RWPE2 (cell line): ENCODE measurements around the gene ALKBH4.

ENCODE experiments used
- ATAC-seq: fragments of 200-7000 bp; cut with Tn5 transposase; 3 replicates; pipeline ENCODE4 v1.9.1; 2021; ENCODE audit warnings: low read depth
- DNase-seq: peaks from one replicate; pipeline ENCODE4 v3.0.0-alpha.2; 2020; ENCODE audit warnings: low spot score
- H3K27ac ChIP-seq: fragments of 450-650 bp; 2 replicates; pipeline ENCODE4 v1.5.1; 2017; ENCODE audit warnings: mild to moderate bottlenecking; ENCODE audit not compliant: poor library complexity, severe bottlenecking
- H3K27me3 ChIP-seq: fragments of 250-450 bp; sonication (Bioruptor Pico); 2 replicates; pipeline ENCODE4 v1.5.1; 2021; ENCODE audit warnings: mild to moderate bottlenecking, moderate library complexity; ENCODE audit not compliant: insufficient read depth, poor library complexity, severe bottlenecking
- H3K36me3 ChIP-seq: fragments of 250-450 bp; sonication (Bioruptor Pico); 2 replicates; pipeline ENCODE4 v1.5.1; 2020; ENCODE audit warnings: low read depth, mild to moderate bottlenecking, moderate library complexity
- H3K4me1 ChIP-seq: fragments of 250-450 bp; sonication (Bioruptor Pico); 2 replicates; pipeline ENCODE4 v1.5.1; 2021; ENCODE audit warnings: mild to moderate bottlenecking, moderate library complexity; ENCODE audit not compliant: insufficient read depth, poor library complexity, severe bottlenecking
- H3K4me3 ChIP-seq: fragments of 250-450 bp; sonication (Bioruptor Pico); 2 replicates; pipeline ENCODE4 v1.5.1; 2021; ENCODE audit warnings: mild to moderate bottlenecking, moderate library complexity; ENCODE audit not compliant: severe bottlenecking
- H3K9me3 ChIP-seq: fragments of 250-450 bp; sonication (Bioruptor Pico); 2 replicates; pipeline ENCODE4 v1.5.1; 2021; ENCODE audit warnings: mild to moderate bottlenecking, moderate library complexity; ENCODE audit not compliant: severe bottlenecking
- TF ChIP-seq, protein P1 (sequence below): fragments of 450-650 bp; IDR thresholded peaks from one replicate; pipeline ENCODE4 v1.5.1; 2017; ENCODE audit warnings: mild to moderate bottlenecking, moderate library complexity; ENCODE audit not compliant: poor library complexity, severe bottlenecking

The ALKBH4 gene

DNA sequence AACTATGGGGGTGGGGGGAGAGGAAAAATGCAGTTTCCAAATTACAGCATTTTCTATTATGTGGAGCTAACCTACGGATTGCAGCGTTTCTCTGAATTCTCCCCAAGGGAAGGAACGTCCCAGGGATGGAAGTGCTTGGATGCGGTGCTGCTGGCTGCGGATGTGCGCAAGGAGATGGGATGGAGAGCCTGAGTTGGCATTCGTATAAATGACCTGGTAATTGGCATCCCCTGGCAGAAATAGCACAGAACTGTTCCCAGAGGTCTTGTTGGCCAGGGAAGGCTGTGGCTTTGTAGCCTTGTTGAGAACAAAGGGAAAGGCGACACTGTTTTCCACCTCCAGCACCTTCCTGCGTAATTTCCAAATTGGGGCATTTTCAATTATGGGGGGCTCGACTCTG, 28.5 kb downstream of the ALKBH4 start:
- Histone ChIP-seq H3K27me3 (no peaks in the 10 kb centered on the region), H3K4me3 (no peak overlapping the region), H3K4me1 (peaks cover 11% of the 10 kb centered on the region), H3K9me3 (no peaks in the 10 kb centered on the region), H3K36me3 (peaks cover 3% of the 10 kb centered on the region; the same call in 1 of the 2 replicates), H3K27ac (no peak overlapping the region)
- TF ChIP-seq, protein P1, sequence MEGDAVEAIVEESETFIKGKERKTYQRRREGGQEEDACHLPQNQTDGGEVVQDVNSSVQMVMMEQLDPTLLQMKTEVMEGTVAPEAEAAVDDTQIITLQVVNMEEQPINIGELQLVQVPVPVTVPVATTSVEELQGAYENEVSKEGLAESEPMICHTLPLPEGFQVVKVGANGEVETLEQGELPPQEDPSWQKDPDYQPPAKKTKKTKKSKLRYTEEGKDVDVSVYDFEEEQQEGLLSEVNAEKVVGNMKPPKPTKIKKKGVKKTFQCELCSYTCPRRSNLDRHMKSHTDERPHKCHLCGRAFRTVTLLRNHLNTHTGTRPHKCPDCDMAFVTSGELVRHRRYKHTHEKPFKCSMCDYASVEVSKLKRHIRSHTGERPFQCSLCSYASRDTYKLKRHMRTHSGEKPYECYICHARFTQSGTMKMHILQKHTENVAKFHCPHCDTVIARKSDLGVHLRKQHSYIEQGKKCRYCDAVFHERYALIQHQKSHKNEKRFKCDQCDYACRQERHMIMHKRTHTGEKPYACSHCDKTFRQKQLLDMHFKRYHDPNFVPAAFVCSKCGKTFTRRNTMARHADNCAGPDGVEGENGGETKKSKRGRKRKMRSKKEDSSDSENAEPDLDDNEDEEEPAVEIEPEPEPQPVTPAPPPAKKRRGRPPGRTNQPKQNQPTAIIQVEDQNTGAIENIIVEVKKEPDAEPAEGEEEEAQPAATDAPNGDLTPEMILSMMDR, result no peak
- DNase-seq (no peak), ATAC-seq (no peak)

DNA sequence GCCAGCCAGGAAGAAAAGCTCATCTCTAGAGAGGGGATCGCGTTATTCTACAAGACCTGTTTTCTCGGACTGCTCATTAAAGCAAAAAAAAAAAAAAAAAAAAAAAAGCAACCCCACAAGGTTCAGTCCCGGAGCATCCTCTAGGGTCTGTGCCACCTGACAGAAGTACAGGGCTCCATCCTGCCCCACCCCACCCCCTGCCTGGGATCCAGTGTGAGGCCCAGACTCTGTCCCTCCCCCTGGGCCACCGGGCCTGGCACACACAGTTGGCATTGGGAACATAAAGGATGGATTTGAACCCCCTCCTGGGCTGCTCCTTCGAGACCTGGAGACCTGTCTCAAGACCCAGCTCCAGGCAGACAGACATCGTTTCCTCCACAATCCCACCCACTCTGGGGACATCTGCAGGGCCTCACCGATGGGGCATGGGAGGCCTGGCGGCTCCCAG, 30.6 kb downstream of the ALKBH4 start:
- DNase-seq, result no peak
- 0 out of 3 replicates have a peak, but pooled peaks have one; percentile 5 for ATAC-seq
- Histone ChIP-seq H3K4me1 (peaks cover 9% of the 10 kb centered on the region), H3K27ac (peak overlapping the region; percentile 17), H3K36me3 (no peaks in the 10 kb centered on the region; the same call in 1 of the 2 replicates), H3K9me3 (no peaks in the 10 kb centered on the region), H3K27me3 (no peaks in the 10 kb centered on the region), H3K4me3 (peak overlapping the region; percentile 91)
- TF ChIP-seq, protein P1, result no peak

DNA sequence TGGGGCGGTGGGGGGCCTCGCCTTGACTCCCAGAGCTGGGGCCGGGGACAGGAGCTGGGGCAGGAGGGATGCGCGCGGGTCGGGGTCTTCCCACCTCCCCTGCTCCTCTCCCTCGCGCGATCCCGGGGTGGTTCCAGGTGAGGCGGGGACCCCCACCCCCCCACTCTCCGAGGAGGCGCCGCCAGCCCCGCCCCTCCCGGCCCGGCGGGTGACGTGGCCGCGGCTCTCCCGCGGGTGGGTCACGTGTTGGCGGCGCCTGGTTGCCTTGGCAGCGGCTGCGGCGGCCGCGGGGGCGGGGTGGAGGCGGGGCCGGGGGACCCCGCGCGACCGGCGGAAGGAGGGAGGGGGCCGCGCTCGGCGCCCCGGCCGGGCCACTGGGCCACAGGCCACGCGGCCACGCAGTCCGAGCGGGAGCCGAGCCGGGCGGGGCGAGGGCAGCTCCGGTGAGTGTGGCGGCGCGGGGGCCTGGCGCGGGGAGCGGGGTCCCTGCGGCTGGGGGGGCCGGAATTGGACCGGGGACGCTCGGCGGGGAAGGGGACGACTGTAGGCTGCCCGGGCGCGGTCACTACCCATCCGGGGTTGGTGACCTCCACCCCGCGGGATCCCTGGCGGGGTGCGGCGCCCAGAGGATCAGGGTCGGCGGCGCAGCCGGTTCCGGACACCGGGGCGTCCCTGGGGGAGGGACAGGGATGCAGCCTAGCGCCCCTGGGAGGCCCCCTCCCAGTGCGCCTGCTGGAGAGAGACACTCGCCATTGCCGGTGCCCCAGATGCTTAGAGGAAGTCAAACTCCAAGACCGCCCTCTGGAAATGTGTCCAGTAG, 31.2 kb downstream of the ALKBH4 start, which contains the start of gene ORAI2:
Gene ORAI2, plus strand, starts transcription at position 357 of the 820 bp plus-strand sequence. CDS start 5,382 bp downstream, outside the sequence.
- TF ChIP-seq, protein P1, result no peak

DNA sequence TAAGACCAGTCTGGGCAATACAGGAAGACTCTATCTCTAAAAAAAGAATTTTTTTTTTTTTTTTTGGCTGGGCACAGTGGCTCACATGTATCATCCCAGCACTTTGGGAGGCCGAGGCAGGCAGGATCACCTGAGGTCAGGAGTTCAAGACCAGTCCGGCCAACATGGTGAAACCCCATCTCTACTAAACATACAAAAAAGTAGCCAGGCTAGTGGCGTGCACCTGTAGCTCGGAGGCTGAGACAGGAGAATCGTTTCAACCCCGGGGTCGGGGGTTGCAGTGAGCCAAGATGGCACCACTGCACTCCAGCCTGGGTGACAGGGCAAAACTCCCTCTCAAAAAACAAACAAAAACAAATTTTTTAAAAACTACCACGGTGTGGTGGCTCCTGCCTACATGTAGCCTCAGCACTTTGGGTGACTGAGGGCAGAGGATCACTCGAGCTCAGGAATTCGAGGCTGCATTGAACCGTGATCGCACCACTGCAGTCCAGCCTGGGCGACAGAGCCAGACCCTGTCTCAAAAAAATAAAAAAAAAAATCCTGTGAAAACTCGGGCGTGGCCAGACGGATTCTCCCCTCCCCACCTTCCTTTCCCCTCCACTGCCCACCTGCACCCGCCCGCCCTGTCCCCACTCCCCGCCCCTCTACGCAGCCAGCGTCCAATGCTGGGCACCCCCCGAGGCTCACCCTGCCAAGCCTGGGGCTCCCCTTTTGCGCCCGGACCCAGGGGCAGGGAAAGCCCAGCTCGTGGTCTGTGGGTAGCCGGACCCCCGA, 32.0 kb downstream of the ALKBH4 start:
- no peaks in the 10 kb centered on the region for H3K27me3 ChIP-seq
- peaks cover 9% of the 10 kb centered on the region for H3K4me1 ChIP-seq
- H3K9me3 ChIP-seq, result no peaks in the 10 kb centered on the region
- ATAC-seq (no peak), DNase-seq (no peak)
- TF ChIP-seq, protein P1, result no peak
- peak overlapping the region; percentile 91 for H3K4me3 ChIP-seq
- no peaks in the 10 kb centered on the region for H3K36me3 ChIP-seq
- H3K27ac ChIP-seq, result peak overlapping the region; percentile 17

More for the DNA sequence above, 31.2 kb downstream of the ALKBH4 start, which contains the start of gene ORAI2:
- DNase-seq (no peak), ATAC-seq (peak; percentile 50)
- H3K9me3 ChIP-seq, result no peaks in the 10 kb centered on the region
- no peaks in the 10 kb centered on the region for H3K36me3 ChIP-seq
- peaks cover 9% of the 10 kb centered on the region for H3K4me1 ChIP-seq
- peak within 1 kb of the TSS; percentile 91 for H3K4me3 ChIP-seq
- no peaks in the 10 kb centered on the region for H3K27me3 ChIP-seq
- H3K27ac ChIP-seq, result peak within 1 kb of the TSS; percentile 17
